Medulla oblongata (tissue), 1 donor: ENCODE data around the gene EHMT1.
A peak's percentile ranks its signal among the peaks of the same experiment; 100 is the strongest.
"Not testable (repeated sequence)": the region's sequence is repeated elsewhere in the genome, so short reads cannot be mapped to it uniquely, and the experiment has no call there.

ENCODE experiments used
- DNase-seq: peaks from one replicate; pipeline ENCODE4 v3.0.0-alpha.2; 2015; ENCODE audit errors: extremely low spot score

The EHMT1 gene

GRCh38 chr9:137590469-137591383 lies 28.1 kb upstream of the EHMT1 start, which contains the start of gene ZMYND19:
ZMYND19 (minus strand) TSS chr9:137590512; CDS start chr9:137590263, 249 bp downstream.
- DNase-seq: peak; percentile 90

GRCh38 chr9:137592767-137593166 lies 26.0 kb upstream of the EHMT1 start:
- DNase-seq: no peak

- no peak for DNase-seq
These were observed 25.6 kb upstream of the EHMT1 start for GRCh38 chr9:137593176-137593575.

DNA sequence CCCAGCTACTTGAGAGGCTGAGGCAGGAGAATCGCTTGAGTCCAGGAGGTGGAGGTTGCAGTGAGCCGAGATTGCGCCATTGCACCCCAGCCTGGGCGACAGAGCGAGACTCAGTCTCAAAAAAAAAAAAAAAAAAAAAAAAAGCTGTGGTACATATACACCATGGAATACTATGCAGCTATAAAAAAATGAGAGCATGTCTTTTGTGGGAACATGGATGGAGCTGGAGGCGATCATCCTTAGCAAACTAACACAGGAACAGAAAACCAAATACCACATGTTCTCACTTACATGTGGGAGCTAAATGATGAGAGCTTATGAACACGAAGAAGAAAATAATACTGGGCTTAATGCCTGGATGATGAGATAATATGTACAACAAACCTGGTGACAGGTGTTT lies 22.2 kb upstream of the EHMT1 start:
- not testable (repeated sequence) for DNase-seq

DNA sequence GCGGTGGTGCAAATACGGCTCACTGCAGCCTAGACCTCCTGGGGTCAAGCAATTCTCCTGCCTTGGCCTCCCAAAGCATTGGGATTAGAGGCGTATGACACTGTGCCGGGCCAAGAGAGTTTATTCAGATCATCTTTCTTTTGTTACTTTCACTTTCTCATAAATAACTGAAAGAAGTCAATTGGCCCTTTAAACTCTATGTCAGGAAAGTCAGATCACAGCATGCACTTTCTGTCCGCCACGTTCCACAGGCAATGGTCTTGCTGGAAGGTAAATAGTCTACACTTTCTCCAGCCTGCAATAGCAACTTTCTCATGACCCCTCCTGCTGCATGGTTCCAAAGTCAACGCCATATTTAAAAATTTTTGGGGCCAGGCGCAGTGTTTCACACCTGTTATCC lies 19.9 kb upstream of the EHMT1 start:
- DNase-seq: no peak

DNA sequence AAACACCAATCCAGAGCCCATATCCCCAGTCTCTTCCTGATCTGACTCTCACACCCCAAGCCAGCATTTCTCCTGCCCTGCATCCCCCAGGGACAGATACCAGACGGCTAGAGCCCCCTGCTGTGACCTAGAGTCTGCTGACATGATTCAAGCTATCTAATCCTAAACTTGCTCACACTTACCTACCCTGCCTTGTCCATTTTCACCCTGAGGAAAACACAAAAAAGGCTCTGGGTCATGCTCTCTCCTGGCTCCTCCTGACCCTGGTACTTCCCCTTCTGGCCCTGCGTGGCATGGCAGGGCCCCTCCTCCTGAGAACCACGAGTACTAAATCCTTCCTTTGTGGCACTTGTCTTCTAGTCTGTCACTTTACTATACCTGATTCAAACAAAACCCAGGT lies 16.1 kb upstream of the EHMT1 start:
- peak; percentile 59 for DNase-seq

DNA sequence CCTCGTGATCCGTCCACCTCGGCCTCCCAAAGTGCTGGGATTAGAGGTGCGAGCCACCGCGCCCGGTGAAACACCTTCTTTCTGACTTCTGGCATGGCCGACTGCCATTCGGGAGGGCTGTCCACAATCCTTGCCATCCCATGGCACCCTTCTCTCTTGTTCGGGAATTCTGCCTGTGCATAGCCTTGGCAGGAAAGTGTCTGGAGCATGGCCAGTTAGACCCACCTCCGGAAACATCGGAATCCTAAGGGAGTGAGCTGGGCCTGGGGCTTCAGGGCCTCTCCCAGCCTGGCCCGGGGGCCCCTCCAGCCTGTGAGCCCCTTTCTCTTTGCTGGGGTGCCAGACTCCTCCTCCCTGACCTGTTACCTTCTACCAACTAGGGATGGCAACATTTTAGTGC lies 14.9 kb upstream of the EHMT1 start:
- DNase-seq: no peak

DNA sequence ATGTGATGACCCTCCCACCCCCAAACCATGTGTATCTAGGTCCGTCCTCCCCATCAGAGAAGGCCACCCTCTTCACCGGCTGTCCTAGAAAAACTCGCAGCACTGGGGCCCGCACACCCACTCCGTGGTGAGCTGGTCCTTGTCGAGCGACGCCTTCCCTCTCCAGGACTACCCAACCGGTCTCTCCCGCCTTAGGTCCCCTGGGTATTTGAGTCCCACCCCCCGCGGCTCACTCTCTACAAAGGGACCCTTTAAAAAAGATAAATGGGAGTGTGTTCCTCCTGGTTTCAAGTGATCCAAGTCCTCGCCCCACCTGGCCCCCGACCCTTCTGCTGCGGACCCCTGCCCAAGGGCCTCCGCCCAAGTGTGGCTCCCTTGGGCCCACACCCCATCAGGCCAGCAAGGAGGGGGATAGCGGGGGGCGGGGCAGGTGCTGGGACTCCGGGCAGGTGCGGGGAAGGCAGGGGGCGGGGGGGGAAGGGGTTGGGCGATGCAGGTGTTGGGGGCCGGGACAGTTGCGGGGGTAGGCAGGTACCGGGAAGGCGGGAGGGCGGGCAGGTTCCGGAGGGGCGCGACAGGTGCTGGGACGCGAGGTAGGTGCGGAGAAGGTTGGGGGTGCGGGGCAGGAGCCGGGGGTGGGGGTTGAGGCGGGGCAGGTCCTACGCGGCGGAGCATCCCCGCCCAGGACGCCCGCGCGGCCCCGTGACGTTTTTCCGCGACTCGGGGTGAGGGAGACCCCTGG lies 14.3 kb upstream of the EHMT1 start:
- no peak for DNase-seq

- DNase-seq: peak; percentile 90
These were observed 13.4 kb upstream of the EHMT1 start, which contains the start of gene ARRDC1 for GRCh38 chr9:137605121-137606004. ARRDC1 (plus strand) TSS chr9:137605686; CDS start chr9:137605718, 32 bp downstream.

DNA sequence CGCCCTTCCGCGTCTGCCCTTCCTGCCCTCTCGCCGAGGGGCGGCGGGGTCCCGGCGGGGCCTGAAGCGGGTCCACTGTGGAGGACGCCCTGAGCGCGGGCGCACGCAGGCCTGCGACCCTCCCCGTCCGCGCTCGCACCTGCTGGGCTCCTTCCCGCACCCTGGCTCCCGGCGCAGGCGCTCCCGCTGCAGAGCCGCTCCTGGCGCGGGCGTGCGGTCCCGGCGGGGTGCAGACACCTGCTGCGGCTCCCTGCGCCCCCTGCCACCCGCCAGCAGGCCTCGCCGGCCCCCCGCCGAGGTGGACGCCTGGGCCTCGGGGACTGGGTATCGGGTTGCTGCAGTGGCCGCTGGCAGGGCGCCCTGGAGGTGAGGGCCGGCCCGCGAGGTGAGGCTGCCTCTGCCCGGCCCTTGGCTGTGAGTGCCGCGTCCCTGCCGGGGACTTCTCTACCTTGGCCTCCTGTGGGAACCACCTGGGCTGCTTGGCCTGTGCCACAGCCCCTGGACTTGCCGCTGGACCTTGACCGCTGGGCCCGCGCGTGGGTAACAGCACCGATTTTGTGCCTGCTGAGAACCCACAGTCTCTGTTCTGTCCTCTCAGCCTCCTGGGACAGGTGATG lies 12.7 kb upstream of the EHMT1 start:
- DNase-seq: no peak

- DNase-seq: no peak
These were observed 12.1 kb upstream of the EHMT1 start for GRCh38 chr9:137606734-137607138.

DNA sequence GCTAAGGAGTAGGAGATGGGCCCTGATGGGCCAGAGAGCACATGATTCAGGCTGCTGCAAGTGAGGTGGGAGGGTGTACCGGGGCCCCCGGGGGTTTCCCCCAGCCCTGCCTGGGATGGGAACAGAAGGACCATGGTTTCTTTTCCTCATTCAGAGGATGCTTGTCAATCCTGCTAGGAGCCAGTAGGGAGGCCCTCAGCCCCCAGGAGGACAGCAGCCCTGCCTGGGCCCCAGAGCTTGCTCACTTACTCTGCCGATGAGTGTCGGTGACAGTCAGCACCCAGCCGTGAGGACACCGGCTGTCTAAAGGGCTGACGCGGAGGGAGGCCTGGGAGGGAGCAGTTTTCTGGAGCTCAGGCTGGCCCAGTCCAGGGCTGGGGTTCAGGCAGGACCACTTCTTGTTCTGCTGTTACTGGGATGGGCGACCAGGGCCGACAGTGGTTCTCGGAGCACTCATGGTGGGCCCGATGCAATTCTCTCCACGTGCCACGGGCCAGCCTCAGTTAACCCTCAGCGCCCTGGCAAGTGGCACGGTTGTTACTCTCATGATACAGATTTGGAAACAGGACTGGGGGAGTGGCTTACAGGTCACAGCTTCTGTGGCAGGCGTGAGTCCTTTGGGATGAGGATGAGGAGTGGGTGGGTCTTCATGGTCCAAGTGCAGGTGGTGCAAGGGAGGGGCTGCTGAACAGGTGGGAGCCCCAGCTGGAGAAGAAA lies 11.5 kb upstream of the EHMT1 start:
- no peak for DNase-seq

DNA sequence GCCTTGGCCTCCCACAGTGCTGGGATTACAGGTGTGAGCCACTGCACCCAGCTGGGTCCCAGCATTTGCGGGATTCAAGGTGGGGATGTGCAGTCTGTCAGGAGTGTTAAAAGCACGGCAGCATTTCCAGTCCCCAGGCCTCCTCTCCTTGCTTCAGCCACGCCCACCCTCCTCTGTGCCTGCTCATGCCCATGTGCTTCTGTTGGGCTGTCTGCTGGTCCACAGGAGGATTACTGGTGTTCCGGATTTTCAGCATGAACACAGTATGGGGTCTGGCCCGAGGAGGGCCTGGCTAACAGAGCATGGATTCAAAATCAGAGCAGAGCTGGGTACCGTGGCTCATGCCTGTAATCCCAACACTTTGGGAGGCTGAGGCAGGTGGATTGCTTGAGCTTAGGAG lies 7.9 kb upstream of the EHMT1 start:
- DNase-seq: no peak

GRCh38 chr9:137611623-137612609 lies 6.9 kb upstream of the EHMT1 start:
- no peak for DNase-seq

GRCh38 chr9:137612741-137613142 lies 6.1 kb upstream of the EHMT1 start:
- no peak for DNase-seq

DNA sequence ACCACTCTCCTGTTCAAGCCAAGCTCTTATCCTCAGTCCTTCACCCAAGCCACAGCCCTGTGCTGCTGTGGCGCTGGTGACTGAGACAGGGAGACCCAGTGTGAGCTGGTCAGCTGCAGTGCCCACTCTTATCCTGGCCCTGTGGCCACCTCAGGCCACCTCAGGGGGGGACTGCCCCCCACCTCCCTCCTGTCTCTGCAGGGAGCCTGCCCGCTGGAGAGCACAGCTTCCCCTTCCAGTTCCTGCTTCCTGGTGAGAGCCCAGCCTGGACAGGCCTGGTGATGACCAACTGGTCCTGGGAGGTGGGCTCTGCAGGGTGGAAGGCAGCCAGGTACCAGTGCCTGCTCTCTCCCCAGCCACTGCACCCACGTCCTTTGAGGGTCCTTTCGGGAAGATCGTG lies 5.5 kb upstream of the EHMT1 start:
- DNase-seq: no peak

DNA sequence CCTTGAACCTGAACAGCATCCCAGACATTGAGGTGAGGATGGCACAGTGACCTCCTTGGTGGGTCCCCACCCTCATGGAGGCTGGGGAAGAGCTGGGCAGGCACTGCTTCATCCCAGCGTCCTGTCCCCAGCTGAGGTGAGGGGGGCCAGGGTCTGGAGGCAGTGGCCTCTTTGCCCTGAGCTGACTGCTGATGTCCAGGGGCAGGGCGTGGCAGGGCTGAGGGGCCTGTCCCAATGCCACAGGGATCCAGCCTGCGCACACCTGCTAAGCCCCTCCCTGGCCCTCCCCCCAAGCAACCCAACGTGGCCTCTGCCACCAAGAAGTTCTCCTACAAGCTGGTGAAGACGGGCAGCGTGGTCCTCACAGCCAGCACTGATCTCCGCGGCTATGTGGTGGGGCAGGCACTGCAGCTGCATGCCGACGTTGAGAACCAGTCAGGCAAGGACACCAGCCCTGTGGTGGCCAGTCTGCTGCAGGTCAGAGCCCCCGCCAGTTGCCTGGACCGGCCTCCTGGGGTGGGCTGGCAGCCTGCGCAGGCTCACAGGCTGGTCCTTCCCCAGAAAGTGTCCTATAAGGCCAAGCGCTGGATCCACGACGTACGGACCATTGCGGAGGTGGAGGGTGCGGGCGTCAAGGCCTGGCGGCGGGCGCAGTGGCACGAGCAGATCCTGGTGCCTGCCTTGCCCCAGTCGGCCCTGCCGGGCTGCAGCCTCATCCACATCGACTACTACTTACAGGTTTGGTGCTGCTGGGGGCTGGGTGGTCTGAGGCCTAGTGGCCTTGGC lies 4.9 kb upstream of the EHMT1 start:
- DNase-seq: no peak

GRCh38 chr9:137614631-137615386 lies 4.0 kb upstream of the EHMT1 start:
- no peak for DNase-seq
